Adrenal gland (tissue), 5 donors: Measurements from ENCODE around the gene CLUH.

ENCODE experiments used
- CTCF ChIP-seq, 6 experiments: fragments of 450-650 bp in 4 of 6; fragments of 200-600 bp in 2 of 6; sonication (generic) in 1 of 6; IDR thresholded peaks; 1 replicate in 5 of 6; 2 replicates in 1 of 6; pipeline versions ENCODE4 v1.5.1 to v1.8.0; 2016 to 2021; ENCODE audit warnings: antibody characterized with exemption in 6 of 6, mild to moderate bottlenecking in 2 of 6, moderate library complexity in 1 of 6
- POLR2A ChIP-seq, 2 donors: fragments of 450-650 bp; IDR thresholded peaks; one replicate each; pipeline ENCODE4 v1.6.1; 2017; ENCODE audit warnings: antibody characterized with exemption in 2 of 2, mild to moderate bottlenecking in 2 of 2, moderate library complexity in 1 of 2
- donor health status: DM: no; HTN: no; CAD: no.

- TF ChIP-seq CTCF (IDR thresholded peaks at IDR 0.05): no peak
- TF ChIP-seq POLR2A (IDR thresholded peaks at IDR 0.05): no peak
Measured at GRCh38 chr17:2734939-2735338, 23.4 kb upstream of the CLUH start.
